ENCODE results near the gene MBD3.

Gene MBD3

GRCh38 chr19:1621574-1621973 lies 28.9 kb upstream of the MBD3 start:
- no peak overlapping the region for H3K4me3 ChIP-seq (ENCODE audit: low read depth, low read length)
- no peak for DNase-seq (ENCODE audit: low read depth)
- no peak for TF ChIP-seq CTCF (IDR thresholded peaks at IDR 0.05; ENCODE audit: low read depth, low read length)
- no peak for TF ChIP-seq POLR2A (IDR thresholded peaks at IDR 0.05; ENCODE audit: extremely low read depth, insufficient read length)
- TF ChIP-seq MYC (IDR thresholded peaks at IDR 0.05; ENCODE audit: low read depth, low read length) = no peak
- TF ChIP-seq MAX (IDR thresholded peaks at IDR 0.05; ENCODE audit: low read depth, low read length) = no peak

- no peak for DNase-seq (ENCODE audit: low read depth)
- TF ChIP-seq MYC (IDR thresholded peaks at IDR 0.05; ENCODE audit: low read depth, low read length) = no peak
- no peak for TF ChIP-seq POLR2A (IDR thresholded peaks at IDR 0.05; ENCODE audit: extremely low read depth, insufficient read length)
- no peak for TF ChIP-seq CTCF (IDR thresholded peaks at IDR 0.05; ENCODE audit: low read depth, low read length)
- no peak for TF ChIP-seq MAX (IDR thresholded peaks at IDR 0.05; ENCODE audit: low read depth, low read length)
- no peak overlapping the region for H3K4me3 ChIP-seq (ENCODE audit: low read depth, low read length)
Measured at GRCh38 chr19:1621021-1621420, 28.4 kb upstream of the MBD3 start.

GRCh38 chr19:1620502-1620901 lies 27.8 kb upstream of the MBD3 start:
- TF ChIP-seq MAX (IDR thresholded peaks at IDR 0.05; ENCODE audit: low read depth, low read length) = no peak
- TF ChIP-seq CTCF (IDR thresholded peaks at IDR 0.05; ENCODE audit: low read depth, low read length) = no peak
- TF ChIP-seq MYC (IDR thresholded peaks at IDR 0.05; ENCODE audit: low read depth, low read length) = no peak
- TF ChIP-seq POLR2A (IDR thresholded peaks at IDR 0.05; ENCODE audit: extremely low read depth, insufficient read length) = no peak
- DNase-seq (ENCODE audit: low read depth) = no peak
- no peak overlapping the region for H3K4me3 ChIP-seq (ENCODE audit: low read depth, low read length)

GRCh38 chr19:1619703-1620102 lies 27.0 kb upstream of the MBD3 start:
- DNase-seq (ENCODE audit: low read depth) = no peak
- TF ChIP-seq MYC (IDR thresholded peaks at IDR 0.05; ENCODE audit: low read depth, low read length) (no peak), CTCF (IDR thresholded peaks at IDR 0.05; ENCODE audit: low read depth, low read length) (no peak), MAX (IDR thresholded peaks at IDR 0.05; ENCODE audit: low read depth, low read length) (no peak), POLR2A (IDR thresholded peaks at IDR 0.05; ENCODE audit: extremely low read depth, insufficient read length) (no peak)
- no peak overlapping the region for H3K4me3 ChIP-seq (ENCODE audit: low read depth, low read length)

GRCh38 chr19:1619094-1619439 lies 26.4 kb upstream of the MBD3 start:
- DNase-seq (ENCODE audit: low read depth) = no peak
- TF ChIP-seq CTCF (IDR thresholded peaks at IDR 0.05; ENCODE audit: low read depth, low read length) = no peak
- no peak for TF ChIP-seq MAX (IDR thresholded peaks at IDR 0.05; ENCODE audit: low read depth, low read length)
- no peak for TF ChIP-seq POLR2A (IDR thresholded peaks at IDR 0.05; ENCODE audit: extremely low read depth, insufficient read length)
- TF ChIP-seq MYC (IDR thresholded peaks at IDR 0.05; ENCODE audit: low read depth, low read length) = no peak
- H3K4me3 ChIP-seq (ENCODE audit: low read depth, low read length) = no peak overlapping the region

Measured in NB4 (cell line).